GM12874 (cell line): Measurements from ENCODE around the gene ZFYVE28.

Experiments used
- CTCF ChIP-seq: IDR thresholded peaks from 2 replicates; pipeline ENCODE4 v1.5.1; 2011; ENCODE audit warnings: low read depth, mild to moderate bottlenecking, control low read depth, low read length, moderate library complexity; ENCODE audit not compliant: insufficient read depth

ZFYVE28 gene

GRCh38 chr4:2337131-2337723, 81.2 kb downstream of the ZFYVE28 start:
- TF ChIP-seq CTCF, result no peak

- TF ChIP-seq CTCF, result no peak
Measured at GRCh38 chr4:2336659-2337058, 81.8 kb downstream of the ZFYVE28 start.

GRCh38 chr4:2335729-2336101, 82.7 kb downstream of the ZFYVE28 start:
- no peak for TF ChIP-seq CTCF

GRCh38 chr4:2334826-2335728, 83.4 kb downstream of the ZFYVE28 start:
- no peak for TF ChIP-seq CTCF

- no peak for TF ChIP-seq CTCF
Measured at GRCh38 chr4:2333916-2334644, 84.4 kb downstream of the ZFYVE28 start.

GRCh38 chr4:2333356-2333841, 85.0 kb downstream of the ZFYVE28 start:
- TF ChIP-seq CTCF, result no peak

GRCh38 chr4:2332976-2333319, 85.5 kb downstream of the ZFYVE28 start:
- TF ChIP-seq CTCF, result no peak
